ENCODE data around the gene BHLHE40.

Gene BHLHE40

GRCh38 chr3:5002871-5003247 is 23.6 kb downstream of the BHLHE40 start:
- DNase-seq = no peak

- no peak for DNase-seq
These were observed 25.3 kb downstream of the BHLHE40 start for GRCh38 chr3:5004319-5005152.

- DNase-seq = no peak
These were observed 26.1 kb downstream of the BHLHE40 start for GRCh38 chr3:5005367-5005766.

- DNase-seq = no peak
These were observed 27.5 kb downstream of the BHLHE40 start for GRCh38 chr3:5006755-5007202.

- no peak for DNase-seq
These were observed 28.6 kb downstream of the BHLHE40 start for GRCh38 chr3:5007873-5008272.

- no peak for DNase-seq
These were observed 30.4 kb downstream of the BHLHE40 start for GRCh38 chr3:5009506-5010109.

- DNase-seq = no peak
These were observed 30.9 kb downstream of the BHLHE40 start for GRCh38 chr3:5010140-5010539.

- no peak for DNase-seq
These were observed 31.7 kb downstream of the BHLHE40 start for GRCh38 chr3:5010706-5011554.

- no peak for DNase-seq
These were observed 32.5 kb downstream of the BHLHE40 start for GRCh38 chr3:5011555-5012256.

- no peak for DNase-seq
These were observed 33.1 kb downstream of the BHLHE40 start for GRCh38 chr3:5012367-5012766.

GRCh38 chr3:5013021-5013906 is 34.0 kb downstream of the BHLHE40 start:
- DNase-seq = no peak

GRCh38 chr3:5014391-5014790 is 35.2 kb downstream of the BHLHE40 start:
- no peak for DNase-seq

- DNase-seq = no peak
These were observed 35.8 kb downstream of the BHLHE40 start for GRCh38 chr3:5015056-5015455.

- no peak for DNase-seq
These were observed 37.2 kb downstream of the BHLHE40 start for GRCh38 chr3:5016211-5017161.

- DNase-seq = no peak
These were observed 38.8 kb downstream of the BHLHE40 start for GRCh38 chr3:5017925-5018531.

- DNase-seq = no peak
These were observed 40.4 kb downstream of the BHLHE40 start for GRCh38 chr3:5019411-5020241.

- no peak for DNase-seq
These were observed 41.0 kb downstream of the BHLHE40 start for GRCh38 chr3:5020242-5020722.

GRCh38 chr3:5021116-5022092 is 42.2 kb downstream of the BHLHE40 start:
- no peak for DNase-seq
